ENCODE measurements around the gene SGCG.
"Not testable (repeated sequence)": the region's sequence is repeated elsewhere in the genome, so short reads cannot be mapped to it uniquely, and the experiment has no call there.

Gene SGCG

GRCh38 chr13:23180711-23181110 lies at the start of gene SGCG:
SGCG (plus strand) TSS chr13:23180979; CDS start chr13:23203695, 22,716 bp downstream.
- H3K4me3 ChIP-seq (ENCODE audit: low read length) = no peak within 1 kb of the TSS
- peak; percentile 46 for DNase-seq (ENCODE audit: low read depth)
- no peak for TF ChIP-seq CTCF (conservative IDR thresholded peaks at IDR 0.05; ENCODE audit: low read length)

- TF ChIP-seq CTCF (conservative IDR thresholded peaks at IDR 0.05; ENCODE audit: low read length) = no peak
- H3K4me3 ChIP-seq (ENCODE audit: low read length) = no peak overlapping the region
- no peak for DNase-seq (ENCODE audit: low read depth)
Observed at GRCh38 chr13:23134542-23134941, 46.2 kb upstream of the SGCG start.

- no peak overlapping the region for H3K4me3 ChIP-seq (ENCODE audit: low read length)
- no peak for DNase-seq (ENCODE audit: low read depth)
Observed at GRCh38 chr13:23140492-23140891, 40.3 kb upstream of the SGCG start.

GRCh38 chr13:23141964-23142363 lies 38.8 kb upstream of the SGCG start:
- TF ChIP-seq CTCF (conservative IDR thresholded peaks at IDR 0.05; ENCODE audit: low read length) = no peak
- DNase-seq (ENCODE audit: low read depth) = no peak
- H3K4me3 ChIP-seq (ENCODE audit: low read length) = no peak overlapping the region

More at GRCh38 chr13:23140492-23140891, 40.3 kb upstream of the SGCG start:
- TF ChIP-seq CTCF (conservative IDR thresholded peaks at IDR 0.05; ENCODE audit: low read length) = no peak

GRCh38 chr13:23142607-23143006 lies 38.2 kb upstream of the SGCG start:
- DNase-seq (ENCODE audit: low read depth) = not testable (repeated sequence)

GRCh38 chr13:23144431-23144830 lies 36.3 kb upstream of the SGCG start:
- no peak for TF ChIP-seq CTCF (conservative IDR thresholded peaks at IDR 0.05; ENCODE audit: low read length)
- no peak overlapping the region for H3K4me3 ChIP-seq (ENCODE audit: low read length)
- DNase-seq (ENCODE audit: low read depth) = no peak

More at GRCh38 chr13:23142607-23143006, 38.2 kb upstream of the SGCG start:
- not testable (repeated sequence) for H3K4me3 ChIP-seq (ENCODE audit: low read length)

- DNase-seq (ENCODE audit: low read depth) = no peak
- no peak for TF ChIP-seq CTCF (conservative IDR thresholded peaks at IDR 0.05; ENCODE audit: low read length)
- no peak overlapping the region for H3K4me3 ChIP-seq (ENCODE audit: low read length)
Observed at GRCh38 chr13:23146006-23146405, 34.8 kb upstream of the SGCG start.

Measured in AG10803 (cell line).